GM12878 (cell line): ENCODE results near the gene RDH16.

ENCODE experiments used
- GATAD2B ChIP-seq: fragments of 450-650 bp; conservative IDR thresholded peaks from 2 replicates; pipeline ENCODE4 v1.6.1; 2017; ENCODE audit warnings: low read depth, mild to moderate bottlenecking, moderate library complexity
- MYC ChIP-seq: IDR thresholded peaks from 2 replicates; pipeline ENCODE4 v1.6.1; 2011; ENCODE audit warnings: mild to moderate bottlenecking, low read length, moderate library complexity, inconsistent platforms; ENCODE audit not compliant: insufficient read depth, insufficient replicate concordance, insufficient read length, severe bottlenecking
- RFX5 ChIP-seq: IDR thresholded peaks from 2 replicates; pipeline ENCODE4 v1.6.1; 2011; ENCODE audit warnings: low read depth, low read length, improper control_type of control experiment

DNA sequence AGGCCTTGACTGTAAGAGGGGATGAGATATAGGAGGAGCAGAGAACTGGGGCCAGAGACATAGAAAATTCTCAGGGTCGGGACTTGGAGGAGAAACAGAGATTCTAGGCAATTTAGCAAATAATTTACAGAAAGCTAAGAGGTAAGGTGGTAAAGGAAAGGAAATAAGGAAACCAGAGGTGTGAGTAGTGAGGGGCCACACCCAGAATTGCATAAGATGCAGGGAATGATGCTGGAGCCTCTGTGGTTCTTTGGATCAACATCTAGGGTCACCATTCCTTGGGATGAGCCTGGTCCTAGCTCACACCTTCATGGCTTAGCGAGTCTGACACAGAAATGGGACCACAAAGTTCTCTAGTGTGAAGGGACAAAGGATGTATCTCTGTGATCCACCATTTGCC lies 22.3 kb downstream of the RDH16 start:
- TF ChIP-seq RFX5 (no peak), GATAD2B (no peak), MYC (no peak)
